Activated CD8-positive, alpha-beta memory T cell treated with anti-CD3 and anti-CD28 coated beads for 1 hour (primary cell): ENCODE measurements around the gene ARL14EPL.

Experiments used
- DNase-seq, 2 donors: peaks; one replicate each; pipeline ENCODE4 v3.0.0-alpha.2; 2020; ENCODE audit warnings: low read depth in 1 of 2; ENCODE audit errors: extremely low read depth in 1 of 2

Gene ARL14EPL

DNA sequence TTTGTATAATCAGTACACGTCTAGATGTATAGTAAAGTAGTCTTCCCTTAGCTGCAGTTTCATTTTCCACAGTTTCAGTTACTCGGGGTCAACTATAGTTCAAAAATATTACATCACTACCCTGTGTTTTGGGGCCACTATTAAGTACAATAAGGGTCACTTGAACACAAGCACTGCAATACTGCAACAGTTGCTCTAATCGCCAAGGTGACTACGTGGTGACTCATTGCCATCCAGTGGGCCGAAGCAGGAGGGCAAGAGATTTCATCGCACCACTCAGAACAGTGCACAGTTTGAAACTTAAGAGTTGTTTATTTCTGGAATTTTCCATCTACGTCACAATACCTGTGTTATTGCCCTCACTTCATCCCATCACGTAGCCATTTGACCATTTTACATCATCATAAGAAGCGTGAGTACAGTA is at the start of gene ARL14EPL:
TSS of gene ARL14EPL (plus strand) at position 379 of the 424 bp plus-strand sequence. CDS start 18,994 bp downstream, outside the sequence.
- DNase-seq: no peak

DNA sequence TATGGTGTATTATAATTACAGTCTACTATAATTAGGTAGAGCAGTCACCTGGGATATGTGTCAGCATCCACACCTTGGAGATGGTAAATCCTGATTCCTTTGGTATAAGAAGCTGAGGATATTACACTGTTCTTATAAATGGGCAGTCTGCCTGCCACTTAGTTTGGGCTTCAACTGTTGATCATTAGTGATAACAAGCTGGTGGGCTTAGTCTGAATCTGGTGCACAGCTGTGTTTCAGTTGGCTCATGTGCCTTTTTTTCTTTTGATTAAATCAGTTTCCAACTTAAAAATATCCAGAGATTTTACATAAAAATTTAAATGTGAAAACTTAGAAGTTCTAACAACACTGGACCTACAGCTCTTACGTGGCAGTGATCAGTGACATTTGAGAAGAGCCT is 48.8 kb upstream of the ARL14EPL start:
- no peak for DNase-seq

DNA sequence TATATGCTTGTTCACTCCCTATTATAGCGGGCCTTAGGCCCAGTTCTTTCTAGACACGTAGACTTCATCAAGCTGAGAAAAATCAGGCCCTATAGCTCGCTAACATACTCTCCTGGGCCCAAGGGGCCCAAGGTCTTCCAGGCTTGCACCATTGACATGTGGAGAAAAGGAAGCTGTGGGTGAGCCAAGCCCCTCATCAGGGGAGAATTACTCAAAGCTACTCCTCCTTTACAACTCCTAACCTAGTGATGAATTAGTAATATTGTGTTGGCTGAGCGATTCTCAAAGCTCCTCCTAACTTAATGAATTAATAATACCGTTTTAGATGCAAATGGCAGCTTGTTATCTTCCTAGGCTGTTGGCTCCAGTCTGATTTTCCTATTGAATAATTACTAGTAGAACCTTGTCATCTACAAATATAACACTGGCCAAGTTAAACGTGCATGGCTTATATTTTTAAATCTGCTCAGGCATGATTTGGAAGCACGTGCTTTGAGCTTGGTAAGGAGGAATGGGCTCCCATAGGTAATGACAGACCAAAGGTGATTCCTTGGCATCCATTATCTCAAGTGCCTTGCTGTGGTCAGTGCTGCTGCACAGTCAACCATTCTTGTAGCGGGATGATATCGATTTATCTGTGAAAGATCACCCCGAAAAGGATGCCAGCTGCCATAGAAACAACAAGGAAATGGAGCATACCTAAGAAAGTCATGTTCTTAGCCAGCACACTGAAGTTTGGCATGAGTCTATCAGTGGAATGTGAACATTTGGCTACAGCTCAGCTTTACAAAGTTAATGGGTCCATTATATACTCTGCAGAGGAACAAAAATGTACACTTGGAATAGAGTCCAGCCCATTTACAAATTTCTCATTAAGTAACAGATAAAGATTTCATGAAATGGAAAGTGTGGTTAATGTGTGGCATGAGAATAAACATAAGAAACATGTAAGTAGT is 46.2 kb upstream of the ARL14EPL start:
- DNase-seq: no peak

DNA sequence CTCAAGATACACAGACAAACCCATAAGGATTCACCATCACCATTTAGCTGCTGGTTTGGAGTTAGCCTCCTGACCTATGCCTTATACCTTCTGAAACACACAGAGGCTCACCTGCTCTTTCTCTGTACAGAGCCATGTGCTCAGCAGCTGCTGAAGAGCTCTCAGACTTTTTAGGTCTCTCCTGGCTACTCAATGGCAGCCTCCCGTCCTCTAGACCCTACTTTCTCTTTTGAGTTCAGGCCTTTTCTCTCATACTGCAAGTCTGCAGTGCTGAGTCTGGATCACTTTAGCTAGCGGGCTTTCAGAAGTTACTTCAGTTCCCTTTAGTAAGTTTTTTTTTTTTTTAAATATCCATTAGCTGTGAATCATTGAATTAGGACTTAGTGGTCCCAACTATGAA is 44.3 kb upstream of the ARL14EPL start:
- no peak for DNase-seq

DNA sequence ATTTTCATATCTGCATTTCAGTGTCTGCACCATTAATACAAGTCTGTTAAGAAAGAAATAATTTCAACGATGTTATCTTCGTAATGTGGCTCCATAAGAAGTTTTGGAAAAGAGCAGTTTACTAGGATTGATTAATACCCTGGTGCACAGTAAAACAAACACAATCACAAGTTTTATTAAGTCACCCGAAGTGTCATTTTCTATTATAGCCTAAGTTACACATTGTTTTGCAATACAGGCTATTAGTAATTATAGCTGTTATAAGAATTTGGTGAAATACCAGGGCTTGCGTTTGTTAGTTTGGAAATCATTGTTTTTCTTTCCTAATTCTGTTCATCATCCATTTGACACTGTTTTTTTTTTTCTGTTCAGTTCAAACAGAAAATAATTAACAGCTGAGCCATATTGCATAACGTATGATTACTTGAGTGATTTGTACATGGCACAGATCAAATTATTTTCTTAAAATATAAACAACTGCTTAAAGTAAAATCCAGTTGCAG is 39.4 kb upstream of the ARL14EPL start:
- DNase-seq: no peak

DNA sequence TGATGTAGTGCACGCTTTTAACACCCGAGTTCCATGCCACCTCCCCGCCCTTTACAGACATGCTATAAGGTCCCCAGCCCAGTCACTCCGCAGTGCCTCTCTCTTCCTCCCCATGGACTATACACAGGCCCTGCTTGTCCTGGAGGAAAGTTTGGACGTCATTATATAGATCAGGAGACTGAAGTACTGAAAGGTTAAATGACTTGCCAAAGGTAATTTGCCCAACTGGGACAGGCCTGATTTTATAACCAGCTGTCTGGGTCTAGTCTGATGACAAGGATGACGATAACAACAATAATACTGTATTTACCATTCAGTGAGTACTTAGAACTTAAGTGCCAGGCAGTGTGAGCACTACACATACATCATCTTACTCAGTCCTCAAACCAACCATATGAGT is 36.9 kb upstream of the ARL14EPL start:
- DNase-seq: no peak

DNA sequence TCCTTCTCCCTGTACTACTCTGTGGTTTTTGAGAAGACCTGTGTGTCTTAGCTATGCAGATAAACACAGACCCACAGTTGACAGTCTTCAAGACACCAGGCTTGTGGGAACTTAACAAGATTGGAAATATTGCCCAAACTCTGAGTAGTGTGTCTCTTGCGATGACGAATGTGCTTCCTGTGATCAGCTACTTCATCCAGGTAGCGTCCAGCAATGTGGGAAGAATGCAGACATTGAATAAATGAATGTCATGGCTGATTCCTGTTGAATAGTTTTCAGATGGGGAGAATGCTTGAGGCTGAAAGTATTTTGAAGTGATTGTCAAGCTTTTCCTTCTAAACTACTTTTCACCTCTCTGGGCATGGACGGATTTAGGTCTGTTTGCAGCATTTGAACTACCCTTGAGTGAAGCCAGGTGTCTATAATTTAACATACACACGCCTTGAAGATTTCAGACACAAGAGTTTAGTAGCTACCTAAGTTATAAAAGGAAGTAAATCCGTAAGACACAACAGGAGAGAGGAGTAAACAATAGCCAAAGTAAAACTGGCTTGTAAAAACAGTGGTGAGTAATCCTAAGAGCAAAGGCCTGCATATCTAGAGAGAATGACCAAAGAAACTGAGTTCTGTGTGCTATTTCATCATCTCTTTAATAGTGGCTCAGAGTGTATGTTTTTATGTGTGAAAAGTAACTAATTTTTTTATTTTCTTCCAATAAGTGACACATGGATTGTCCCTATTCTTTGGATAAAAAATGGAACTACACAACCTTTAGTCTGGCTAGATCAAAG is 30.0 kb upstream of the ARL14EPL start:
- DNase-seq: no peak

DNA sequence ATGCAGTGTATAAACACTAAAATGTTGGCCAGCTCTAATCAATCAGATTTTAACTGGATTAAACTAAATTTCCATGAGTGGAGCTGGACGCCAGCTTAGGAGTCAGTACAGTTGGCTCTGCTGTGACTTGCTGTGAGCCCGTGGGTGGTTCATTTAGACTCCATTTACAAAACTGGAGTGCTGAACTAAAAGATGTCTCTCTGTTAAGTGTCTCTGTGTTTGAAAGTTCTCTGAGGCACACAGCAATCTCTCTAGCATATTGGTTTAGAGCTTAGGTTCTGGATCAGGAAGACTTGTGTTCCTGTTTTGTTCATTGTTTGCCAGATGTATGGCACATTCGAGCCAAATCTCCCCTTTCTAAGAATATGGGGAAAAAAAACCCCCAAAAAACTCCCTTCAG is 28.0 kb upstream of the ARL14EPL start:
- no peak for DNase-seq

DNA sequence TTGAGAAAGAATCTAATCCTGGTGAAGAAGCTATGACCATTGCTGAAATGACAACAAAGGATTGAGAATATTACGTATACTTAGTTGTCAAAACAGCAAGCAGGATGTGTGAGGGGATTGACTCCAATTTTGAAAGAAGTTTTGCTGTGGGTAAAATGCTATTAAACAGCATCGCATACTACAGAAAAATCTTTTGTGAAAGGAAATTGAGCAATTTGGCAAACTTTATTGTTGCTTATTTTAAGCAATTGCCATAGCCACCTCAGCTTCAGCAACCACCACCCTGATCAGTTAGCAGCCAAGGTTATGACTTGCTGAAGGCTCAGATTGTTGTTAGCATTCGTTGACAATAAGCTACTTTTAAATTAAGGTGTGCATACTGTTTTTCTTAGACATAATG is 22.5 kb upstream of the ARL14EPL start:
- no peak for DNase-seq

DNA sequence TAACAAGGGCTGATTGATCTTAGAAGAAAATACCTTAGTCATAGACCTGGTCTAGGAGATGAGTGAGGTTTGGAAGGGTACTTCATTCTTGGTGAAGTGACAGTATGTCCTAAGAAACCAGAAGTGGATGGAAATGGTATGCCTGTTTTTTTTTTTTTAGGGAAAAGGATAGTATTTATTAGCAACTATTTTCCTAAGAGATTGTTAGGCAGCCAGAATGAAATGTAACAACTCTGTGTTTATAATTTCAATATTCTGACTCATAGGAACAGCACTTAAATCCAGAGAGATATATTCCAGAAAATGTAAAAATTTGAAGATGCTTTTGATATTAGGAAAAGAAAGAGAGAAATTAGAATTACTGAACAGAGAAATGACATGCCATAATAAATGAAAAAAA is 21.2 kb upstream of the ARL14EPL start:
- no peak for DNase-seq

DNA sequence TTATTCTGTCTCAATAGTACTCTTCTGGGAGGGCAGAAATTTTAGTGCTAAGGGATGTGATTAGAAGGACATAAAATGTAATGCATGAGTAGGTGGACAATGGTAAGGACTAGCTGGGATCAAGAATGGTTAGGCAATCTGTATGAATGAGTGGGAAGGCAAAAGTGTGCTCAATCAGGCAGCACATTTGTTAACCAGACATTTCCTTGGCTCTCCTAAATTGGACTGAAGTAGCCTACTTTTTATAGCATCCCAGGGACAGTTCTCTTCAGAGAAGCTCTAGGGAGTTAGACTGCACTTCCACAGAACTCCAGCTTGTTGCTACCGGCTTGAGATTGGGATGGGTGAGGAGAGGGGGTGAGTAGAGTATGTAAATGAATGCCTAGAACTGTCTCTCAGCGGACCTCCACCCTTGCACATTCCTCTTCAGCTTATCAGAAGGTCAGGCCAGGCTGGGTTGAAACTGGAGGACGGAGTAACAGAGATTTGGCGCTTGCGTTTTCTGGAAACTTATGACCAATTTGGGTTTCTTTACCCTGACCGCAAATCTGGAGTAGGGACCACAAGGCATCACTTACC is 19.0 kb upstream of the ARL14EPL start:
- no peak for DNase-seq

DNA sequence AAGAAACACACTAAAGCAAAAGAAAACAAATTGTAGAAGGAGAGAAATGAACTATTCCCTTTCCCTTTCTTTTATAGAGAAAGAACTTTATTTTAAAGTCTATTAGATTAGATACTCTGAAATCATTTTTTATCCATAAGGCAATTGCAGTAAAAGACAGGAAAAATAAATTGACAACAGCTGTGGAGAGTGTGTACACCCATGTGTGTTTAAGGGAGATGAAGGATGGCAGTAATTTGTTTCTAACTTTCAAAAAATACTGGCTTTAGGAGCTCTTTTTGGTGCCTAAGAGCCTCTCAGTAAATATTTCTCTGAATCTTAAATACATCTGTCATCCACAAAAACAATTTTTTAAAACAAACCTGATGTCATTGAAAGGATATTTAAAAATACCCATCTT is 18.3 kb upstream of the ARL14EPL start:
- no peak for DNase-seq

DNA sequence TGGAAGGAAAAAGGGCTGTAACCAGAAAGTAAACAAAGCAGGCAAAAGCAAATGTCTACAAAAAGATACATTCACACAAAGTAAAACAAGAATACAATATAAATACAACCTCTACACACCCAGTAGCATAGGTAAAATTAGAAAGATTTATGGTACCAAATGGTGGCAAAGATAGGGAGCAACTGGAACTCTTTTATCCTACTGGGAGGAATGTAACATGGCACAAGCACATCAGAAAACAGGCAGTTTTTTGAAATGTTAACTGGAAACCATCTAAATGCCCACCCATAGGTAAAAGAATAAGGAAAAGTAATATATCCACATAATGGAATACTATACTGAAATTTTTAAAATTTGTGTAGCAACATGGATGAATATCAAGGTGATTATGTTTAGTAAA is 8.7 kb upstream of the ARL14EPL start:
- DNase-seq: no peak

DNA sequence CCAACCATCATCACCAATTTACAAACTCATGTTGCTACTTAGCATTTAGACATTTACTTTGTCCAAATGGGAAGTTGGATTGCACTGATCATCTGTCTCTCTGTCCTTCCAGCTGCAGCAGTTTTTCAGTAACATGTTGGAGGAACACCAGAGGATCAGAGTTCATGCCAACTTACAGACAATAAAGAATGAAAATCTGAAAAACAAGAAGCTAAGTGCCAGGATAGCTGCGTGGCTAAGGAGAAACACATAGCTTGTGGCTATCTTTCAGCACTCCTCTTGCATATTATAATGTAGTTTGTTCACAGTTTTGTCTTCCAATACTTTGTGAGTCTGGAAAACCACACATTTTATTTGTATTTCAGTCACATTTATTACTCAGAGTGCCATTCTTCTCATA is 6.4 kb upstream of the ARL14EPL start:
- no peak for DNase-seq

DNA sequence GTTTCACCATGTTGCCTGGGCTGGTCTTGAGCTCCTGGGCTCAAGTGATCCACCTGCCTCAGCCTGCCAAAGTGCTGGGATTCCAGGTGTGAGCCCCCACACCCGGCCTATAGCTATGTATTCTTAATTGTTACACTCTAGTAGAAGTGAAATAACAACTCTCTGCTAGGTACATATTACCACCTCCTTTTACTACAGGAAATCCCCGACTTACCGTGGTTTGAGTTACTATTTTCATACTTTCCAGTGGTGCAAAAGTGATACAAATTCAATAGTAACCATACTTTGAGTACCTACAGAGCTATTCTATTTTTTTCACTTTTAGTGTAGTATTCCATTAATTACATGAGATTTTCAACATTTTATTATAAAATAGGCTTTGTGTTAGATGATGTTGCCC is 719 bp downstream of the ARL14EPL start:
- no peak for DNase-seq

DNA sequence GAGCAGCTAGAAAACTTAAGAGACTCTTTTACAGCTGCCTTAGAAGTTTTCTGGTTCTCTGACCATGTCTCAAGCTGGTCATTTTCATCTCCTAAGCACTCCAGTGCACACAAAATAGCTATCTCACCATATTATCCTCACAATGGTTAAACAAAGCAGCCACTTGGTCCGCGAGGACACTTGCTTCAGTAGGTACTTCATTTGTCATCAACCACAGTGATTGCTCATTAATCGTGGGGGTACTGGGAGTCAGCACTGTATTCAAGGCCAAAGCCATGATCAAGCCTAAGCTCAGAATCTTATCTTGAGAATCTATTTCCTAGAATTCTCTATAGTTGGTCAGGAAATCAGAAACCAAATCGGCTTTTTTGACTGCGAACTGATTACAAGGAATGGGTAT is 2.9 kb downstream of the ARL14EPL start:
- no peak for DNase-seq

DNA sequence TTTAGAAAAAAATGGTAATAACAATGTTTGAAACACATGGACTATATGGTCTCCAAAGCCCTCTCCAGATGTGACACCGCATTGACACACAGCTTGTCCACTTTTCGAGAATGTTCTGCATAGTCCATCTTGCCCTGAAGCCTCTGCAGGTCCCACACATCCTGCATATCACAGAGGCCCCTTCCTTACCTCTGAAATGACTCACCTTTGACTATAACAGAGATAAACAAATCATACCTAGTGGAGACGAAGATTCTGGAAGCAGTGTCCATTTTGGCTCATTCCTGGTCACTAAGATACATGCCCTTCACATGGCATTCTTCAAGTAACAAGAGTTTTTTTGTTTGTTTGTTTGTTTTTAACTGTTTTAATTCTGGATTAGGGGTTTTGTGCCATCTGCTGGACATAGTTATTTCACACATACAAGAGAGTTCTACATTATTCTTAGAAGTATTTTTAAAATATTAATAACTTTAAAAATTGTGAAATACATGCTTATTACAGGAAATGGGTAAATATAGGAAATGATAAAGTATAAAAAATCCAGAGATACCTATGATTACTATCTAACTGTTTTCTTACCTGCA is 5.1 kb downstream of the ARL14EPL start:
- DNase-seq: no peak

DNA sequence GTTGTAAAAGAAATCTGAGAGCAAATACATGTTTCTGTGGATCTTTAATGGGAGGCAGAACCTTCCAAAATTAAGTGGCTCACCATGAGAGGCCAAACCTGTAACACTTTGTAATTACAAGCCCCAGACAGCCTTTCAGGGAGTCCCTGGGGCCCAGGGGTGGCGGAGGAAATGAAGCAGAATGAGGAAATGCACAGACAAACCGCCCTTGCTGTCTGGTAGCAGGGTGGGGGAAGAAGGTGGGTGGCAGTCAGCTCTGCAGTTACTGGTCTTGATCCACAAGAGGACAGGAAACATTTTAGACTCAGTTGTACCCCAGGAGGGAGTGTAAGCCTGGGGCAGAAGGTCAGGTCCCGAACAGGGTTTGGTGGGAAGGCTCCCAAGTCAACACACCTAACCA is 6.5 kb downstream of the ARL14EPL start:
- no peak for DNase-seq

DNA sequence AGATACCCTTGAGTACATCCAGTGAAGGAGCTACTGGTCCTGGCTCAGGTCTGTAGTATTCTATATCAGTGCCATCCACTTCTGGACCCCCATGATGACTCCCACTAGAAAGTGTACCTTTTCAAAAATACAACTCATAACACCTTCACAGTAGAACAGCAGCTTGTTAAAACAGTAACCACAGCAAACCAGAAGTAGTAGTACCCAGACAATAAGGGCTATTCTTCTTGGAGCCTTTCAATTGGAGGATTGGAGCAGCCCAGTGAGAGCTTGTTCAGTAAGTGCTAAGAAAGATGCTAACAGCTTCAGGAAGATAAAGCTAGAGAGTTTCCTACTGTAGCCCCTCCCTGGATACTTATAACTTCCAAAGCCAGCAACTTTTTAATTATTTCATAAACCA is 10.1 kb downstream of the ARL14EPL start:
- no peak for DNase-seq

DNA sequence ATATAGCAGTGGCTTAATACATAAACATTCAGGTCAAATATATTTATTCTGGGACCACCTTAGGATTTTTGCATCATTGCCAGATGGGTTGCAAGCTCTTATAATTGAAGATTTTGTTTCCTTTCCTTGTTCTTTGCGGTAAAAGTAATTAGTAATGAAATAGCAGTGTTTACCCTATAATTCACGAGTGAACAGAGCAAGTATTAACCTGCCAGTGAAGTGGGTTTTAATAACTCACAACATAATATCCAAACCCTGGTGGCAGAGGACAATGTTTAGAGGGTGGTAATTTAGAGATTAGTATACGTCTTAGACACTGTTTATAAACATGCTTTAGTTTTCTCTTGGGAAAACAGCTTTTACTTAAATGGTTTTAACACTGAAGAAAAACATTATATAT is 11.8 kb downstream of the ARL14EPL start:
- no peak for DNase-seq

DNA sequence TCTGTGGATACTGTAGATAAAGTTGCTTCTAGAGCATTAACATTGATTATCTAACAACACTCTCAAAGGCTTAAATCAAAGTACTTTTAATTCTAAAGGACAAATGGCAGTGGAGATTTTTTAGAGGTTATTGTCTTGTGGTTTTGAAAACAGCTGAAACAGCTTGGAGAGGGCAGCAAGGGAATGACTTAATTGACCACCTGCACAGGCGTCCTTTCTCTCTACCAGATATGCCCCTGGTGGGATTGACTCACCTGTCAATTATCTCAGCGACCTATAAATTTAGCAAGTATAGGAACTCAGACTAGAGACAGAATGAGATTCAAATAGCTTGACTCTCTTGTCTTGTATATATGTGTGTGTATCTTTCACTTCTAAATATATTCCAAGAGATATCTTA is 13.5 kb downstream of the ARL14EPL start:
- DNase-seq: no peak
